Colonic mucosa (tissue), 4 donors: Measurements from ENCODE around the gene SLC35E4. TPM values are rescaled to one million over a fixed set of nuclear protein-coding genes. Genes with fewer than 3 reads are reported as not detected.

Experiments used
- DNase-seq: peaks from one replicate; pipeline ENCODE4 v3.0.0-alpha.2; 2020
- H3K27ac ChIP-seq: fragments of 200-600 bp; one replicate; pipeline ENCODE4 v1.8.0; 2021
- H3K27me3 ChIP-seq: fragments of 200-600 bp; one replicate; pipeline ENCODE4 v1.8.0; 2021
- H3K36me3 ChIP-seq: fragments of 200-600 bp; one replicate; pipeline ENCODE4 v1.8.0; 2021
- H3K4me1 ChIP-seq: fragments of 200-600 bp; one replicate; pipeline ENCODE4 v1.8.0; 2021; ENCODE audit warnings: mild to moderate bottlenecking
- H3K4me3 ChIP-seq: fragments of 200-600 bp; one replicate; pipeline ENCODE4 v1.8.0; 2021
- H3K9ac ChIP-seq, 2 donors: one replicate each; pipeline ENCODE4 v1.7.0; 2013; ENCODE audit warnings: control low read depth in 2 of 2, low read depth in 2 of 2, low read length in 2 of 2
- H3K9me3 ChIP-seq: fragments of 200-600 bp; one replicate; pipeline ENCODE4 v1.8.0; 2021
- CTCF ChIP-seq: fragments of 200-600 bp; IDR thresholded peaks from one replicate; pipeline ENCODE4 v1.8.0; 2022; ENCODE audit warnings: antibody characterized with exemption, mild to moderate bottlenecking
- intact Hi-C: fragments of 100-400 bp; cut with DNase I; formaldehyde crosslinking; loops from one replicate; pipeline ENCODE4 v1.14.1; 2022
- total RNA-seq, 2 donors: library from RNA; stranded (reverse); fragmentation: NEBNext Ultra II Directional in 1 of 2; extraction: Animal tissue kit (Norgen Biotek cat#: 25700) in 1 of 2; gene quantifications; one replicate each; pipeline ENCODE4 v1.2.1, GENCODE V29; 2021
- donor health status: healthy.
- donor health status: DM: no; HTN: no; CAD: no.
- donor health status: DM: no; HTN: no; CAD: no.

The SLC35E4 gene
- total RNA-seq, 2 donors from 2014 or later = 5.7 to 7.0 TPM

GRCh38 chr22:30646518-30647160, 11.1 kb downstream of the SLC35E4 start:
- Histone ChIP-seq H3K36me3 (no peaks in the 10 kb centered on the region), H3K9me3 (no peaks in the 10 kb centered on the region), H3K27me3 (no peaks in the 10 kb centered on the region), H3K4me1 (peaks cover 5% of the 10 kb centered on the region), H3K9ac (peak overlapping the region in 1 of 2 donors; percentile 24), H3K27ac (no peak overlapping the region), H3K4me3 (no peak overlapping the region)
- no peak for TF ChIP-seq CTCF
- DNase-seq = no peak
- intact Hi-C loops = no loop called here

GRCh38 chr22:30647536-30647935, 12.0 kb downstream of the SLC35E4 start:
- H3K27ac ChIP-seq = no peak overlapping the region
- no peaks in the 10 kb centered on the region for H3K27me3 ChIP-seq
- intact Hi-C loops = no loop called here
- H3K9ac ChIP-seq = no peak overlapping the region
- H3K4me3 ChIP-seq = no peak overlapping the region
- no peak for DNase-seq
- peaks cover 5% of the 10 kb centered on the region for H3K4me1 ChIP-seq
- no peaks in the 10 kb centered on the region for H3K36me3 ChIP-seq
- no peak for TF ChIP-seq CTCF
- no peaks in the 10 kb centered on the region for H3K9me3 ChIP-seq

- no peaks in the 10 kb centered on the region for H3K9me3 ChIP-seq
- no peak for TF ChIP-seq CTCF
- H3K27ac ChIP-seq = no peak overlapping the region
- DNase-seq = no peak
- intact Hi-C loops = no loop called here
- no peaks in the 10 kb centered on the region for H3K27me3 ChIP-seq
- H3K36me3 ChIP-seq = no peaks in the 10 kb centered on the region
- peak overlapping the region in 1 of 2 donors; percentile 62 for H3K9ac ChIP-seq
- peaks cover 5% of the 10 kb centered on the region for H3K4me1 ChIP-seq
- no peak overlapping the region for H3K4me3 ChIP-seq
Measured at GRCh38 chr22:30648825-30649224, 13.2 kb downstream of the SLC35E4 start.

- H3K27me3 ChIP-seq = no peaks in the 10 kb centered on the region
- no peaks in the 10 kb centered on the region for H3K36me3 ChIP-seq
- H3K4me1 ChIP-seq = peaks cover 5% of the 10 kb centered on the region
- no peaks in the 10 kb centered on the region for H3K9me3 ChIP-seq
- TF ChIP-seq CTCF = no peak
- H3K27ac ChIP-seq = no peak overlapping the region
- DNase-seq = peak; percentile 85
- intact Hi-C loops = no loop called here
- peak overlapping the region in 1 of 2 donors; percentile 62 for H3K9ac ChIP-seq
- H3K4me3 ChIP-seq = no peak overlapping the region
Measured at GRCh38 chr22:30649430-30650007, 13.9 kb downstream of the SLC35E4 start.

GRCh38 chr22:30650508-30651116, 15.0 kb downstream of the SLC35E4 start:
- no peak for DNase-seq
- Histone ChIP-seq H3K36me3 (no peaks in the 10 kb centered on the region), H3K27me3 (no peaks in the 10 kb centered on the region), H3K27ac (no peak overlapping the region), H3K9ac (no peak overlapping the region), H3K9me3 (no peaks in the 10 kb centered on the region), H3K4me3 (no peak overlapping the region), H3K4me1 (peaks cover 5% of the 10 kb centered on the region)
- intact Hi-C loops = no loop called here
- TF ChIP-seq CTCF = no peak
